GM12891 (cell line): ENCODE data around the gene CFTR.

Experiments
- POLR2A ChIP-seq: IDR thresholded peaks from 2 replicates; pipeline ENCODE4 v1.6.1; 2011; ENCODE audit warnings: low read depth, low read length, control low read depth
- POLR2AphosphoS5 ChIP-seq: IDR thresholded peaks from 2 replicates; pipeline ENCODE4 v1.6.1; 2011; ENCODE audit warnings: low read depth, low read length, control low read depth
- TAF1 ChIP-seq: IDR thresholded peaks from 2 replicates; pipeline ENCODE4 v1.6.1; 2011; ENCODE audit warnings: low read depth, low read length, control low read depth

GRCh38 chr7:117476557-117477215, 3.1 kb upstream of the CFTR start:
- no peak for TF ChIP-seq POLR2A
- no peak for TF ChIP-seq TAF1
- TF ChIP-seq POLR2AphosphoS5, result no peak
